Measurements from ENCODE around the gene CDK10. TPM values are rescaled to one million over a fixed set of nuclear protein-coding genes. Genes with fewer than 3 reads are reported as not detected.

Gene CDK10
- total and polyA plus RNA-seq, 8 donors: 33.7 to 253 (median 59.4) TPM

DNA sequence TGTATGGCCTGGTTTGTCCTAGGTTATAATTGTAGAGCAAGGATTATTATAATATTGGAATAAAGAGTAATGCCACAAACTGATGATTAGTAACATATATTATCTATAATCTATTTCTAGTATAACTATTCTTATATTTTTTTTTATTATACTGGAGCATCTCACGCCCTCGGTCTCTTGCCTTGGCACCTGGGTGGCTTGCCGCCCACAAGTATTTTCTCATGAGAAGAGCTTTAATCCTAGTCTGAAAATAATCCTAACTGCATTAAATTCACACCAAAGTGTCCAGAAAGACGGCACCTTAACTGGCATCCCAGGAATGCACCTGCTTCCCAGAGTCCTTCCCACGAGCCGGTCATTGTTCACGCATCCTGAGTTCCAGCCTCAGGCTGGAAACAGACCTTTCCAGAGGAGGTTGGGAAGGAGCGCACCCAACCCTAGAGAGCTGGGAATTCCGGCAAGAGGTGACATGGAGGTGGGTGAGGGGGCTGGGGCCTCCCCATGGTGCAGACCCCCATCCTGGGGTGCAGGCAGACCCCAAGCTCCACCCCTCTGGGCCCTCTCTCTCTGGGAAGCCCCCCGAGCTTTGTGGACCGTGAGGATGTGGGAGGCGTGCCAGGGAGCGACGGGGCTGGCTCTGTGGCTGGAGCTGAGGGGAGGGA, 44.9 kb upstream of the CDK10 start:
- Histone ChIP-seq H3K4me1 (peaks cover 0 to 6% (median 4%) of the 10 kb centered on the region in 3 donors), H3K4me3 (no peak overlapping the region), H3K36me3 (peaks cover 0 to 15% (median 14%) of the 10 kb centered on the region in 3 donors), H3K27ac (no peak overlapping the region), H3K27me3 (no peaks in the 10 kb centered on the region), H3K9me3 (no peaks in the 10 kb centered on the region)
- DNase-seq: peak in 1 of 6 donors; percentile 62
- WGBS, 2 donors: 25 to 61% methylated on average over 14 of the region's 14 CpGs
- TF ChIP-seq, protein P1, sequence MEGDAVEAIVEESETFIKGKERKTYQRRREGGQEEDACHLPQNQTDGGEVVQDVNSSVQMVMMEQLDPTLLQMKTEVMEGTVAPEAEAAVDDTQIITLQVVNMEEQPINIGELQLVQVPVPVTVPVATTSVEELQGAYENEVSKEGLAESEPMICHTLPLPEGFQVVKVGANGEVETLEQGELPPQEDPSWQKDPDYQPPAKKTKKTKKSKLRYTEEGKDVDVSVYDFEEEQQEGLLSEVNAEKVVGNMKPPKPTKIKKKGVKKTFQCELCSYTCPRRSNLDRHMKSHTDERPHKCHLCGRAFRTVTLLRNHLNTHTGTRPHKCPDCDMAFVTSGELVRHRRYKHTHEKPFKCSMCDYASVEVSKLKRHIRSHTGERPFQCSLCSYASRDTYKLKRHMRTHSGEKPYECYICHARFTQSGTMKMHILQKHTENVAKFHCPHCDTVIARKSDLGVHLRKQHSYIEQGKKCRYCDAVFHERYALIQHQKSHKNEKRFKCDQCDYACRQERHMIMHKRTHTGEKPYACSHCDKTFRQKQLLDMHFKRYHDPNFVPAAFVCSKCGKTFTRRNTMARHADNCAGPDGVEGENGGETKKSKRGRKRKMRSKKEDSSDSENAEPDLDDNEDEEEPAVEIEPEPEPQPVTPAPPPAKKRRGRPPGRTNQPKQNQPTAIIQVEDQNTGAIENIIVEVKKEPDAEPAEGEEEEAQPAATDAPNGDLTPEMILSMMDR (IDR thresholded peaks at IDR 0.05): no peak
- no peak for FAIRE-seq
- intact Hi-C loops (cut with DNase I): no loop called here
- no peak for ATAC-seq

DNA sequence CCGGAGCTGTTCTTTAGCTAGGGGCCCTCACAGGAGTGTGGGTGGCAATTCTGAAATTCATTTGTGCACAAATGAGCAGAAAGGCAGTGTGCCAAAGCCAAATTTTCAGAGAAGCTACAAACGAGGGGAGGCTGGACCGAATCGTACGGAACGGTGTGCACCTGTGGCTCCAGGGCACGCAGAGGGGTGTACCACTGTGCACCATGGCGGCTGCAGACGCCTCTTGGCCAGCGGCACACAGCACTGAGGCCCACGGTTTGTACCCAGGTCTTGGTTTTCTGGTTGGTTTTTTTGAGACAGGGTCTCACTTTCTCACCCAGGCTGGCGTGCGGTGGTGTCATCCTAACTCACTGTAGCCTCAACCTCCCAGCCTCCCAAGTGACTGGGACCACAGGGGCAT, 43.9 kb upstream of the CDK10 start:
- no peak overlapping the region for H3K27ac ChIP-seq
- FAIRE-seq (no peak), ATAC-seq (no peak), DNase-seq (no peak)
- 71 to 76% methylated on average over 13 of the region's 13 CpGs for WGBS, 2 donors
- no peaks in the 10 kb centered on the region for H3K27me3 ChIP-seq
- no peaks in the 10 kb centered on the region for H3K9me3 ChIP-seq
- no peak overlapping the region for H3K4me3 ChIP-seq
- peaks cover 0 to 6% (median 4%) of the 10 kb centered on the region in 3 donors for H3K4me1 ChIP-seq
- intact Hi-C loops (cut with DNase I): no loop called here
- peaks cover 0 to 23% (median 22%) of the 10 kb centered on the region in 3 donors for H3K36me3 ChIP-seq
- TF ChIP-seq, protein P1 (IDR thresholded peaks at IDR 0.05): no peak

DNA sequence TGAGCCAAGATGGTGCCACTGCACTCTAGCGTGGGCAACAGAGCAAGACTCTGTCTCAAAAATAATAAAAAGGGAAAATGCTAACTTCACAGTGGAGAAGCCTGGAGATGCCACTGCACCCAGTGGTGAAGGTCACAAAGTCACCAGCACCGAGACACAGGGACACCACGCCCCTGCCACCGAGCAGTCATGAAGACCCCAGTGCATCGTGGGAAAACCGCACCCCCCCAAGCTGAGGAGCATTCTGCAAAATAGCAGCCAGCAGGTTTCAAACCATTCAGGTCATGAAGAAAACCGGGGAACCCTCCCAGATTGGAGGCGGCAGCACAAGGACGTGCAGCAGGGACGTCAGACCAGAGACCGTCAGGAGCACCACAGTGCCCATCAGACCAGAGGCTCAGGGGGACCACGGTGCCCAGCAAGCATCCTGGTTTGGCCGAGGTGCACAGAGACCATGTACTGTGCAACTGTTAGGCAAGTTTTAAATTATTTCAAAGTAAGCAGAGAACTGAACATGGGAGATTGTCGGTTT, 42.7 kb upstream of the CDK10 start:
- peaks cover 0 to 6% (median 4%) of the 10 kb centered on the region in 3 donors for H3K4me1 ChIP-seq
- DNase-seq (no peak), FAIRE-seq (no peak), ATAC-seq (no peak)
- no peak overlapping the region for H3K27ac ChIP-seq
- H3K36me3 ChIP-seq: peaks cover 0 to 23% (median 22%) of the 10 kb centered on the region in 3 donors
- H3K9me3 ChIP-seq: no peaks in the 10 kb centered on the region
- H3K27me3 ChIP-seq: no peaks in the 10 kb centered on the region
- intact Hi-C loops (cut with DNase I): no loop called here
- WGBS, 2 donors: 58 to 73% methylated on average over 14 of the region's 14 CpGs
- H3K4me3 ChIP-seq: no peak overlapping the region
- TF ChIP-seq, protein P1 (IDR thresholded peaks at IDR 0.05): no peak

DNA sequence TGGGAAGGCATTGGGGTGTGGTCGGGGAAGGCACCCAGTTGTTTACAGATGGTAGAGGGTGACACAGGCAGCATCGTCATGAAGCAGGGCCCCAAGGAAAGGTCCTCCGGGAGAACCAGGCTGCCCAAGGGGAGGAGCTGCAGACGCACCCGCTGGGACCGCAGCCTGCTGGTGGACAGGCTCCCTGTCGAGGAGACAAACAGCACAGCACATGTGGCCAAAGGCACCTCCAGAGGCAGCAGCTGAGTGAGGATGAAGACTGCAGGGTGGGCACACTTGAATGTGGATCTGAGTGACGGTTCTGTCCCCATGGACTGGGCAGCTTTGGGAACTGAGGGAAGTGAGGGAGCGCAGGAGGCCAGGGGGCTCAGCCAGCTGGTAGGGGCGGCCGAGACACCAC, 41.4 kb upstream of the CDK10 start:
- TF ChIP-seq, protein P1 (IDR thresholded peaks at IDR 0.05): no peak
- DNase-seq (no peak), ATAC-seq (no peak), FAIRE-seq (no peak)
- no peak overlapping the region for H3K4me3 ChIP-seq
- H3K27ac ChIP-seq: no peak overlapping the region
- 78 to 86% methylated on average over 11 of the region's 11 CpGs for WGBS, 2 donors
- H3K9me3 ChIP-seq: no peaks in the 10 kb centered on the region
- no peaks in the 10 kb centered on the region for H3K27me3 ChIP-seq
- H3K36me3 ChIP-seq: peaks cover 0 to 23% (median 22%) of the 10 kb centered on the region in 3 donors
- peaks cover 0 to 6% (median 4%) of the 10 kb centered on the region in 3 donors for H3K4me1 ChIP-seq
- intact Hi-C loops (cut with DNase I): no loop called here

DNA sequence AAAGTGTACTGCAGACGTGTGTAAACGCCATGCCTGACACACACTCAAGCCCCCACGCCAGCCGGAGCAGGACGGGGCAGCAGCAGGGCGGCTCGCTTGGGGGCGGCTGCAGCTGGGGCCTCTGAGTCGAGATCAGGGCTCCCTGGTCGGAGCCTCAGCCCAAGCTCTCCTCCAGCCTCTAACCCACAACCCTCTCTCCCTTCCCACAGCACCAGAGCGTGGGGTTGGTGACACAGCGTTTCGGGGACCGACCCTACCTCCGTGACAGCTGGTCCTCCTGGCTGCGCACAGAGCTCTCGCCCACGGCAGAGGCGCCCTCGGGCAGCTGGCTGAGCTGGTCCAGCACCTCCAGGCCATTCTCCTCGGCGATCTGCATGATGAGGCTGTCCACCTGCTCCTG, 40.2 kb upstream of the CDK10 start:
- no peaks in the 10 kb centered on the region for H3K9me3 ChIP-seq
- WGBS, 2 donors: 95% methylated on average over 22 of the region's 22 CpGs
- peaks cover 0 to 23% (median 22%) of the 10 kb centered on the region in 3 donors for H3K36me3 ChIP-seq
- H3K27me3 ChIP-seq: no peaks in the 10 kb centered on the region
- ATAC-seq: no peak
- H3K4me1 ChIP-seq: no peaks in the 10 kb centered on the region
- H3K27ac ChIP-seq: no peak overlapping the region
- intact Hi-C loops (cut with DNase I): no loop called here
- FAIRE-seq: no peak
- TF ChIP-seq, protein P1 (IDR thresholded peaks at IDR 0.05): no peak
- no peak overlapping the region for H3K4me3 ChIP-seq
- no peak for DNase-seq
